ENCODE results near the gene WNT4.

Gene WNT4

GRCh38 chr1:22128392-22128791 lies 14.5 kb downstream of the WNT4 start:
- no peak for DNase-seq

- DNase-seq: no peak
Measured at GRCh38 chr1:22127731-22128130, 15.2 kb downstream of the WNT4 start.

GRCh38 chr1:22127248-22127647 lies 15.6 kb downstream of the WNT4 start:
- DNase-seq: no peak

DNA sequence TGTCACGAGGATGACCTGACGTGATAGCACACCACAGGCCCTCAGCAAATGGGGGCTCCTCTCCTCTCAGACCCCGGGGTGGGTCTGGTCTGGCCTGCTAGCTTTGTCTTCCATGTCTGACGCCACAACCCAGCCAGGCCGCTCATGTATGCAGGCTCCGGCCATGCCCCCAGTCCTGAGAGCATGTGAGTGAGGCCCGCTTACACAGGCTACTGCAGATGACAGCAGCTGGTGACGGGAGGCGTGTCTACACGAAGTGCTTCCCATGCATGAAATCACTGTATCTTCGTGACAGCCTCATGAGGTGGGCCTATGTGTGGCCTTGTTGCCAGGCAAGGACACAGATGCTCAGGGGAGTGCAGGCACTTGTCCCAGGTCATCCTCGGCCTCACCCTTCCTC lies 16.4 kb downstream of the WNT4 start:
- no peak for DNase-seq

- no peak for DNase-seq
Measured at GRCh38 chr1:22124592-22125229, 18.2 kb downstream of the WNT4 start.

DNA sequence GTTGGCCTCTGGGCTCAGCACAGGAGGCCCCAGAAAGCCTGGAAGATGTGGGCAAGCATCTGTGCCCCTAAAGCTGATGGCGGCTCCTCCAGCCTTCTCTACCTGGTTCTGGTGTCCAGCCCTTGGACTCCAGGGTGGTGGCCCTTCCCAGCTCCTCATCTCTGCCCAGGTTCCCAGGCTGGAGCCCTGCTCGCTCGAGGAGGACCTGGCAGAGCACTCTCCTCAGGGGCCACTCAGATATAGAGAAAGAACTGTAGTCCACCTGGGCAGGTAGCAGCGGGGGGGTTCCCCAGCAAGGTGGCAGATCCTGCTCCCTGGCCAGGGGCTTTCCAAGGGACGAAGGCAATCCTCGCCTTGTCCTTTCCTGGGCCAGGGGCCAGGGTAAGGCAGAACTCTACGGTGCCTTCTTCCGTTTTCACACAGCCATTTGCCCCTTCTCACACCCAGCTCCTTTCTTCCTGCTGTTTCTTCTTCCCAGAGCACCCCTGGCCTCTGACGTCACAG lies 18.9 kb downstream of the WNT4 start:
- DNase-seq: no peak

GRCh38 chr1:22123071-22123390 lies 19.9 kb downstream of the WNT4 start:
- DNase-seq: no peak

GRCh38 chr1:22122273-22123070 lies 20.4 kb downstream of the WNT4 start:
- no peak for DNase-seq

GRCh38 chr1:22121421-22121911 lies 21.4 kb downstream of the WNT4 start:
- no peak for DNase-seq

GRCh38 chr1:22120469-22120790 lies 22.5 kb downstream of the WNT4 start:
- no peak for DNase-seq

GRCh38 chr1:22119626-22120468 lies 23.1 kb downstream of the WNT4 start:
- no peak for DNase-seq

DNA sequence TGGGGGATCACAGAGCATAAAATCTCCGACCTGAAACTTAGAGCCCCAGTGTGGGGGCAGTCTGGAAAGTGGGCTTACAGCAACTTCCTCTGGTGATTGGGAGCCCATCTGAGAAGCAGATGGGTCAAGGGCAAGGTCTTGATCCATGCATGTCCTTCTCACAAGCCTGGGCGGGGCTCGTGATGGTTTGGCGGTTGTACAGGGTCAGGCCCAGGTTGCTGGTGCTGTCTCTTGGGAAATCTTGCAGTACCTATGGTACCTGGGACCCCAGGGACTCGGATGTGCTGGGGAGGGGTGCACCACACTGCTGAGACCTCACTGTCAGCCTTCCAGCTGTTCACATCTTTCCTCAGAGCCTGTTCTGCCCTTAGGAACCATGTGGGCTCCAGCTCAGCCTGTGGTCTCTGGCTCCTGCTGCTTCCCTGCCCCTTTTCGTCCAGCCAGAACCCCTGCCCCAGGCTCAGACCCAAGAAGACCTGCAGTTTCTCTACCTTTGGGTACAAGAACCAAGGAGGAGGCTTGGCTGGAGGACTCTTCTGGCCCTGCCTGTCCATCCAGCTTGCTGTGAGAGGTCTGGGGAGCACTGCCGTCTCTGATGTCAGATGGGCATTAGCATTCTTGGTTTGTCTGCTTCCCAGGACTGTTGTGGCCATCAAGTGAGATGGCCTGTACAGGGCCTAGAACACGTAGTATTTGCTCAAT lies 24.5 kb downstream of the WNT4 start:
- no peak for DNase-seq

DNA sequence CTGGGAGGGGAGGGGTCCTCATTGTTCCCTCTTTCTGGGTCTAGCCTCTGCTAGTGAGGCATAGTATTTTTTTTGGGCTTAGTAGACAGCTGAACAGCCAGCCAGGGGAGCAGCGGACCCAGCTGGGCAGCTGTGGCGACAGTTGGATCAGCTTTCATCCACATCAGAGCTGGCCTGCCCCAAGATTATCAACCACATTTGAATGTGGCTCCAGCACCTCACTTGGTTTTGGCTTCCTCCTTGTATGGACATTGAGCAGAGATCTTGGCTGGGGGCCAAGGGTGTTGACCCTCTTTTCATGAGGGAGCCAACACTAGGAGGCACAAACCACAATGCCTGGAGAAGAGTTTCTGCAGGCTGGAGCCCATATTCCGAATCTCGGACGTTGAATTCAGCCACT lies 25.0 kb downstream of the WNT4 start:
- DNase-seq: no peak

- no peak for DNase-seq
Measured at GRCh38 chr1:22117238-22117637, 25.7 kb downstream of the WNT4 start.

- DNase-seq: no peak
Measured at GRCh38 chr1:22115286-22115685, 27.6 kb downstream of the WNT4 start.

- no peak for DNase-seq
Measured at GRCh38 chr1:22114083-22115012, 28.5 kb downstream of the WNT4 start.

GRCh38 chr1:22112554-22112953 lies 30.3 kb downstream of the WNT4 start:
- DNase-seq: no peak

GRCh38 chr1:22111620-22112019 lies 31.3 kb downstream of the WNT4 start:
- no peak for DNase-seq

DNA sequence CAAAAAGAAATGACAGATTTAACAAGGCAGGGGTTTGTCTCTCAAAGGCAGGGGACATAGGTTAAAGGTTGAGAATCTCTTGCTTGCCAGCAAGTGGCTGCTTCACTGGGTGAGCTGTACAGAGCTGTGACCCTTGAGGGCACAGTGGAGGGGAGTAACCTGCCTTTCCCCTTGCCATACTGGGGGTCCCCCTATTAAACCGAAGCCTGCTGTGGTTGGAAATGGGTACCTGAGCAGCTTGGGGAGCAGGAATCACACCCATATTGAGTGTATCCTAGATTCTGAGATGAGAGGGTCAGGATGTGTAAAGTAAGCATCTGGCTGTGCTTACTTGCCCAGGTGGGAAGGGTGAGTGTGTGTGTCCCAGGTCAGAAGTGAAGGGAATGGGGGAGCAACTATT lies 31.8 kb downstream of the WNT4 start:
- no peak for DNase-seq

GRCh38 chr1:22110016-22110415 lies 32.9 kb downstream of the WNT4 start:
- DNase-seq: no peak

DNA sequence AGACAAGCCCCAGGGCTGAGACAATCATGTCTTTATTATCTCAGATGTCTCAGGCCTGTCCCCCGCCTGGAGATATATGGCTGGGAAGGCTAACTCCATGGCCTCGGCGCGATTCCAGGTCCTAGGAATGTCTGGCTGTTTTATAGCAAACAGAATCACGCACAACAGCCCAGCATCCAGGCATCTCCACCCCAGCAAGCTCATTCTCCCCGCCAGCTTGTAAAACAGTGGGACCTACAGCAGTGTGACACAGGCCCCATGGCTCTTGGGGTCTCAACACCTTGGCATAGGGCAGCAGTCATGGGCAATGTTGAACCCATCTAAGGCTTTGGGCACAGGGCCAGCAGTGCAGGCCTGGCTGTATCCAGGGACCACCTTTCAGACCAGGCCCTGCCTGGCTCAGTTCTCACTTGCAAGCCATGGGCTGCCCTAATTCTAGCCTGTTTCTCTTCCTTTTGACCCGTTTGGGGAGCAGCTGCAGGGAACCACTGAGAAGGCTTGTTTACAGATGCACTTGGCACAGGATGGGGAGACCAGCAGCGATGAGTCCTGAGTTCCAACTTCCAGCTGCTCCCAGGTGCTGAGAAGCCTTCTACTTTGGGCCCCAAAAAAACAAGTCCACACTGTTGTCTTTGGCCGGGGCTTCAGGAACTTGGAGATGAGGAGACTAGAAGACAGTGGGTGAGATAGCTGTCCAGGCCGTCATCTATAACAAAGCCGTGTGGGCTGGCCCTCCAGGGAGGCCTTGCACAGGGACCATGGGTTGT lies 34.4 kb downstream of the WNT4 start:
- DNase-seq: no peak

All from T-helper 1 cell (primary cell).